GM20000 (cell line): ENCODE results near the gene NFATC1.

Source experiments
- DNase-seq: peaks from one replicate; pipeline ENCODE4 v3.0.0; 2012; ENCODE audit warnings: low spot score
- TF ChIP-seq, protein P1 (sequence below): IDR thresholded peaks from 2 replicates; pipeline ENCODE4 v1.5.1; 2012; ENCODE audit warnings: mild to moderate bottlenecking, control low read depth; ENCODE audit errors: extremely low read depth, missing control alignments

The NFATC1 gene

GRCh38 chr18:79400091-79400590 lies 4.4 kb downstream of the NFATC1 start:
- peak; percentile 93 for DNase-seq
- TF ChIP-seq, protein P1, sequence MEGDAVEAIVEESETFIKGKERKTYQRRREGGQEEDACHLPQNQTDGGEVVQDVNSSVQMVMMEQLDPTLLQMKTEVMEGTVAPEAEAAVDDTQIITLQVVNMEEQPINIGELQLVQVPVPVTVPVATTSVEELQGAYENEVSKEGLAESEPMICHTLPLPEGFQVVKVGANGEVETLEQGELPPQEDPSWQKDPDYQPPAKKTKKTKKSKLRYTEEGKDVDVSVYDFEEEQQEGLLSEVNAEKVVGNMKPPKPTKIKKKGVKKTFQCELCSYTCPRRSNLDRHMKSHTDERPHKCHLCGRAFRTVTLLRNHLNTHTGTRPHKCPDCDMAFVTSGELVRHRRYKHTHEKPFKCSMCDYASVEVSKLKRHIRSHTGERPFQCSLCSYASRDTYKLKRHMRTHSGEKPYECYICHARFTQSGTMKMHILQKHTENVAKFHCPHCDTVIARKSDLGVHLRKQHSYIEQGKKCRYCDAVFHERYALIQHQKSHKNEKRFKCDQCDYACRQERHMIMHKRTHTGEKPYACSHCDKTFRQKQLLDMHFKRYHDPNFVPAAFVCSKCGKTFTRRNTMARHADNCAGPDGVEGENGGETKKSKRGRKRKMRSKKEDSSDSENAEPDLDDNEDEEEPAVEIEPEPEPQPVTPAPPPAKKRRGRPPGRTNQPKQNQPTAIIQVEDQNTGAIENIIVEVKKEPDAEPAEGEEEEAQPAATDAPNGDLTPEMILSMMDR: no peak

GRCh38 chr18:79400591-79401381 lies 5.1 kb downstream of the NFATC1 start:
- peak; percentile 89 for DNase-seq
- TF ChIP-seq, protein P1: no peak

DNA sequence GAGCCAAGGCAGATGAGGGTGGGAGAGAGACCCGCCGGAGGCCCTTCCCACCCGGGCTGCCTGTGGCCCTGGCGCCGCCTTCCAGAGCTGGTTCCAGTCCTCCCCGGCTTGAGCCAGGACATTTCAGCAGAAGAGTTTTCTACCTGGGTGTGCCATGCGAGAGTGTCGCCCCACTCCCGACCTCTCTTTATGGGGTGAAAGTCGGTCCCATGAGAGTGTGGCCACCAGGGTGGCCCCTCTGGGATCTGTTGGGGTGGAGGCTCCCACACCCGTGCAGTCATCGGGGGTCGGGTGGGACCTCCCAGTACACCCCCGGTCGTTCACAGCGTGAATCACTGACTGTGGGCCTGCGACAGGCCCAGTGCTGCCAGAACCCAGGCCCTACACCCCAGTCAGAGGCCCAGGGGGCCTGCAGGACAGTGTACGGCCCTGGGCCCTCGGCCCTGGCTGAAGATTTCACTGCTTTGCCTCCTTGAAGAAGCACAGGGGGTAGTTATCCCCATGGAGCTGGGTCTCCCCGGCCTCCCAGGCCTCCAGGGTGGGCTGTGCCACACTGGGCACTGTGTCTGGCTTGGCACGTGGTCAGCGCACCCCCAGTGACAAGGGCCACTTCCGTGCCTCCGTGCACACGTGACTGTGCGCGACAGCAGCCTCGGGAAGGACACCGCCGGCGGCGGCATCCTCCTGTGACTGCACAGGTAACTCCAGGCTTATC lies 5.9 kb downstream of the NFATC1 start:
- TF ChIP-seq, protein P1: no peak
- DNase-seq: no peak

- TF ChIP-seq, protein P1: no peak
- no peak for DNase-seq
These were observed 6.5 kb downstream of the NFATC1 start for GRCh38 chr18:79402209-79402576.

GRCh38 chr18:79402977-79403722 lies 7.4 kb downstream of the NFATC1 start:
- TF ChIP-seq, protein P1: no peak
- DNase-seq: no peak

DNA sequence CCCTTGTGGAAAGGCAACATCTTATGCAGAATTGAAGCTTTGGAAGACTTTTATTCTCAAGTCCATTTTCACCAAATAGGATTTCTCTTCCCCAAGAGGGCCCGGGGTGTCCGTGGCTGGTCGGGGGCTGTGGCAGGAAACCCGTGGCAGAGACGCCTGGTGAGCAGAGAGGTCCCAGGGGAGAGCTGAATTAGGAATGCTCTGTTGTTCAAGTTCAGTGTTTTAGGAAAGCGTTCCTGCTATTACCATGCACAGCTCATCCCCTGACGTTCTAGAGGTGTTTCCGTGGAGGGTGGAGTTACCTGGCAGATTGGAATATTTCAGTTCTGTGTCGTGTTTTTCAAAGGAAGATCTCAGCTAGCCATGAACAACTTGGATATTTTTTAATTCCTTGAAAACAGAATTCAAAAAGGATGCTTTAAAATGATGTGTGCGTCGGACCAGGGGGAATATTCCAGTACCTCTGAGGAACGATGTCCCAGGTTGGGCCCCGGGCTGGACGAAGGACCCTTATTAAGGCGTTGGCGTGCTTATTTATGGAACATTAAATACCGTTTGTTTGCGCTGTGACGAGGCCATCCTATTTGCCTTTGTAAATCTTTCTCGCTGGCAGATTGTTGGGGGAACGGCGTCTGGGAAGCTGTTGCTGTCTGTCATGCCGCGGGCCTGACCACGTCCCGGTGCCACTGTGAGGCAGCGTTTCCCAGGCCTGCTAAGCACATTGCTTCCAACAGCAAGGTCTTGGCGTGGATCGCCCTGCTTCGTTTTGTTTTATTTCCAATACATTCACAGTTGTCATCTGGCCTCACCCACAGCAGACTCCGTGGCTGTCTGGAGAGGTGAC lies 8.2 kb downstream of the NFATC1 start:
- no peak for DNase-seq
- TF ChIP-seq, protein P1: no peak
